Tibial artery (tissue), 4 donors: ENCODE measurements around the gene BLVRB.
"Not testable (repeated sequence)": the region's sequence is repeated elsewhere in the genome, so short reads cannot be mapped to it uniquely, and the experiment has no call there.

Source experiments
- DNase-seq, 2 donors: peaks; one replicate each; pipeline ENCODE4 v3.0.0-alpha.2; 2019
- H3K27ac ChIP-seq, 2 donors: fragments of 200-600 bp; sonication (generic) in 1 of 2; 1 replicate in 1 of 2; 2 replicates in 1 of 2; pipeline ENCODE4 v1.5.1; 2018 to 2019; ENCODE audit warnings: mild to moderate bottlenecking in 1 of 2
- H3K27me3 ChIP-seq, 2 donors: fragments of 200-600 bp; sonication (generic) in 1 of 2; one replicate each; pipeline versions ENCODE4 v1.5.1 to v1.6.0; 2016 to 2019
- H3K36me3 ChIP-seq, 3 donors: fragments of 200-600 bp; sonication (generic) in 2 of 3; one replicate each; pipeline ENCODE4 v1.5.1; 2016 to 2019; ENCODE audit warnings: mild to moderate bottlenecking in 2 of 3
- H3K4me1 ChIP-seq, 4 donors: fragments of 200-600 bp; sonication (generic) in 2 of 4; 1 replicate in 3 of 4; 2 replicates in 1 of 4; pipeline ENCODE4 v1.5.1; 2016 to 2019
- H3K4me3 ChIP-seq, 2 donors: fragments of 200-600 bp; sonication (generic) in 1 of 2; 1 replicate in 1 of 2; 2 replicates in 1 of 2; pipeline ENCODE4 v1.5.1; 2018 to 2019; ENCODE audit warnings: mild to moderate bottlenecking in 2 of 2
- H3K9me3 ChIP-seq, 3 donors: fragments of 200-600 bp; sonication (generic) in 1 of 3; one replicate each; pipeline ENCODE4 v1.5.1; 2016 to 2019
- CTCF ChIP-seq, 2 experiments: fragments of 200-600 bp in 1 of 2; fragments of 450-650 bp in 1 of 2; IDR thresholded peaks; one replicate each; pipeline ENCODE4 v1.5.1; 2017 to 2019; ENCODE audit warnings: antibody characterized with exemption in 2 of 2, mild to moderate bottlenecking in 1 of 2, moderate library complexity in 1 of 2
- intact Hi-C: fragments of 100-400 bp; cut with DNase I; formaldehyde crosslinking; loops from one replicate; pipeline ENCODE4 v1.15.0; 2023; ENCODE audit warnings: low total_unique reads

BLVRB gene

GRCh38 chr19:40466219-40466984 is 857 bp upstream of the BLVRB start:
- peaks cover 0 to 36% (median 28%) of the 10 kb centered on the region in 4 donors for H3K4me1 ChIP-seq
- H3K9me3 ChIP-seq = no peaks in the 10 kb centered on the region
- H3K36me3 ChIP-seq = no peaks in the 10 kb centered on the region
- H3K4me3 ChIP-seq = peak overlapping the region; percentile 47 to 82
- no peak for TF ChIP-seq CTCF (IDR thresholded peaks at IDR 0.05)
- H3K27me3 ChIP-seq = no peaks in the 10 kb centered on the region
- peak overlapping the region; percentile 69 to 92 for H3K27ac ChIP-seq
- intact Hi-C loops = loop anchor here (10.0 kb wide), 1 partner anchor 128 kb away; no protein-coding TSS in a partner anchor
- peak; percentile 46 to 72 for DNase-seq

GRCh38 chr19:40465025-40465556 is 454 bp downstream of the BLVRB start:
- H3K9me3 ChIP-seq = no peaks in the 10 kb centered on the region
- intact Hi-C loops = loop anchor here (10.0 kb wide), 1 partner anchor 130 kb away; no protein-coding TSS in a partner anchor
- peak in 1 of 2 donors; percentile 76 for DNase-seq
- no peaks in the 10 kb centered on the region for H3K27me3 ChIP-seq
- peak overlapping the region; percentile 67 to 82 for H3K4me3 ChIP-seq
- H3K27ac ChIP-seq = peak overlapping the region; percentile 90 to 92
- TF ChIP-seq CTCF (IDR thresholded peaks at IDR 0.05) = no peak
- peaks cover 0 to 39% (median 30%) of the 10 kb centered on the region in 4 donors for H3K4me1 ChIP-seq
- no peaks in the 10 kb centered on the region for H3K36me3 ChIP-seq

GRCh38 chr19:40464059-40465024 is 1.2 kb downstream of the BLVRB start:
- peak; percentile 85 for TF ChIP-seq CTCF (IDR thresholded peaks at IDR 0.05)
- H3K4me1 ChIP-seq = peaks cover 0 to 39% (median 30%) of the 10 kb centered on the region in 4 donors
- intact Hi-C loops = loop anchor here (10.0 kb wide), 1 partner anchor 130 kb away; no protein-coding TSS in a partner anchor
- H3K9me3 ChIP-seq = no peaks in the 10 kb centered on the region
- DNase-seq = peak; percentile 90 to 92
- H3K4me3 ChIP-seq = peak overlapping the region; percentile 67 to 82
- H3K36me3 ChIP-seq = no peaks in the 10 kb centered on the region
- H3K27ac ChIP-seq = peak overlapping the region; percentile 90 to 92
- no peaks in the 10 kb centered on the region for H3K27me3 ChIP-seq

GRCh38 chr19:40463587-40464037 is 1.9 kb downstream of the BLVRB start:
- not testable (repeated sequence) for H3K36me3 ChIP-seq, DNase-seq, H3K27me3 ChIP-seq, H3K9me3 ChIP-seq
- Histone ChIP-seq H3K27ac (peak overlapping the region in 1 of 2 donors; percentile 90), H3K4me1 (peaks cover 0 to 39% (median 30%) of the 10 kb centered on the region in 4 donors), H3K4me3 (peak overlapping the region in 1 of 2 donors; percentile 0)
- intact Hi-C loops = loop anchor here (10.0 kb wide), 1 partner anchor 131 kb away; no protein-coding TSS in a partner anchor

- TF ChIP-seq CTCF (IDR thresholded peaks at IDR 0.05) = no peak
- Histone ChIP-seq H3K36me3 (peaks cover 9 to 19% (median 13%) of the 10 kb centered on the region in 3 donors), H3K27ac (no peak overlapping the region), H3K4me3 (no peak overlapping the region), H3K9me3 (no peaks in the 10 kb centered on the region), H3K4me1 (peaks cover 0 to 34% (median 24%) of the 10 kb centered on the region in 4 donors), H3K27me3 (no peaks in the 10 kb centered on the region)
- intact Hi-C loops = loop anchor here (10.0 kb wide), 1 partner anchor 133 kb away; no protein-coding TSS in a partner anchor
- peak in 1 of 2 donors; percentile 50 for DNase-seq
Measured at GRCh38 chr19:40461669-40462221, 3.8 kb downstream of the BLVRB start.
